Islet of Langerhans (tissue), 1 donor: ENCODE measurements around the gene EPN3.

Experiments used
- FAIRE-seq: peaks from one replicate; lab custom pipeline; 2011; peaks lifted over from hg19 to GRCh38; lab: Jason Lieb, UNC

EPN3 gene

GRCh38 chr17:50511058-50511457 lies 21.5 kb upstream of the EPN3 start:
- FAIRE-seq = no peak

- FAIRE-seq = no peak
Observed at GRCh38 chr17:50513495-50513894, 19.0 kb upstream of the EPN3 start.

DNA sequence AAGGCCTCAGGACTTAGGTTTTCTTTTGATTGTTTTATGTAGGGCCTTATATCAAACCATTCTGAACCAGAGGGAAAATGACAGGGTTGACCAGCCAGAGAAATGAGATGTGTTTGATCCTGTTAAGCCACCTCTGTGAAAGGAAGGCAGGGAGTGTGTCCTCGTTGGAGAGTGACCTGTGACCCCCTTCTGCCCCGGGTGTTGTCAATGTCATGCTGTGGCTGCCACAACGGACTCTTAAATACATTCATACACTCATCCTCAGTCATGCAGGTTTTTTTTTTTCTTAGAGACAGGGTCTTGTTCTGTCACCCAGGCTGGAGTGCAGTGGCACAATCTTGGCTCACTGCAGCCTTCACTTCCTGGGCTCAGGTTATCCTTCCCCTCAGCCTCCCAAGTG lies 18.1 kb upstream of the EPN3 start:
- no peak for FAIRE-seq

GRCh38 chr17:50514936-50515702 lies 17.4 kb upstream of the EPN3 start:
- FAIRE-seq = no peak

- no peak for FAIRE-seq
Observed at GRCh38 chr17:50517011-50517410, 15.5 kb upstream of the EPN3 start.

- no peak for FAIRE-seq
Observed at GRCh38 chr17:50517504-50518383, 14.8 kb upstream of the EPN3 start.

DNA sequence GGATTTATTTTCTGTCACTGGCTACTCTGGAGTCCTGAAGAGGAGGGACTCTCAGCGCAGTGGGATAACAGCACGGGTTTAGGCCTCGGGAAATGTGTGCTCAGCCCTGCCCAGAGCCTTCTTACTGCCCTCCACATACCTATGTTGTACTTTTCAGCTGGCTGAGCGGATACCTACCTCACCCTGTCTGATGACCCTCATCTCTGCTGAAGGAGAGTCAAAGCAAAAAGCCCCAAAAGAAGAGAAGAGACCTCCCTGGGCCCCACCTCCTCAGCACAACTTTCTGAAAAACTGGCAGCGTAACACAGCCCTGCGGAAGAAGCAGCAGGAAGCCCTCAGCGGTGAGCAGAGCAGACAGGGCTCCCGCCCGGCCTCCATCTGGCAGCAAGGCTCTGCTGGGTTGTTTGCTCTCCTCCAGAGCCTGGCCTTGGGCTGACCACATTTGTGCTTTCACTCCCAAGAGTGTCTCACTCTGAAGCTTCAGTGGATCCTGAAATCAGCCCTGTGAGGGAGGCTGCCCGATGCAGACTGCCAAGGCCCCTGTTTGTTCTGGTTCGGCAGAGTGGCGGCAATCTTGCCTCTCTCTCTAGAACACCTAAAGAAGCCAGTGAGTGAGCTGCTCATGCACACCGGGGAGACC lies 14.0 kb upstream of the EPN3 start:
- no peak for FAIRE-seq

GRCh38 chr17:50519141-50519834 lies 13.2 kb upstream of the EPN3 start:
- no peak for FAIRE-seq

- no peak for FAIRE-seq
Observed at GRCh38 chr17:50520483-50520882, 12.1 kb upstream of the EPN3 start.

DNA sequence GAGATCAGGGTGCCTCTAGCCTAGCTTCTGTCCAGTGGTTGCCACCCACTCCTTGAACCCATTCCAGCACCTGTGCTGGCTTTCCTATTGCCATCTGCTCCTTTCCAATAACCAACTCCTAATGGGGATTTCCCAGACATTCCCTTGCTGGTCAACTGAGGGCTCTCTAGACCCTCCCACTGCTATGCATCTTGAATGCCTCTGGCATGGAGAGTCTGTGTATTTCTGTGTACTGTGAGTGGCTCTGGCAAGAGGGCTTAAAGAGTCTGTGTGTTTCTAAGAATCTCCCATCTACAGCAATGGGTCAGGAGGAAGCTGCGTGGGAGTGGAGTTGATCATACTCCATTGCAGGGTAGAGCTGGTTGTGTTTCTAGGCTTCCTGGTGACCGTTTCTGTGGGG lies 11.0 kb upstream of the EPN3 start:
- no peak for FAIRE-seq

- FAIRE-seq = no peak
Observed at GRCh38 chr17:50522766-50523165, 9.8 kb upstream of the EPN3 start.

GRCh38 chr17:50523208-50523607 lies 9.3 kb upstream of the EPN3 start:
- FAIRE-seq = no peak

GRCh38 chr17:50524838-50525237 lies 7.7 kb upstream of the EPN3 start:
- no peak for FAIRE-seq

DNA sequence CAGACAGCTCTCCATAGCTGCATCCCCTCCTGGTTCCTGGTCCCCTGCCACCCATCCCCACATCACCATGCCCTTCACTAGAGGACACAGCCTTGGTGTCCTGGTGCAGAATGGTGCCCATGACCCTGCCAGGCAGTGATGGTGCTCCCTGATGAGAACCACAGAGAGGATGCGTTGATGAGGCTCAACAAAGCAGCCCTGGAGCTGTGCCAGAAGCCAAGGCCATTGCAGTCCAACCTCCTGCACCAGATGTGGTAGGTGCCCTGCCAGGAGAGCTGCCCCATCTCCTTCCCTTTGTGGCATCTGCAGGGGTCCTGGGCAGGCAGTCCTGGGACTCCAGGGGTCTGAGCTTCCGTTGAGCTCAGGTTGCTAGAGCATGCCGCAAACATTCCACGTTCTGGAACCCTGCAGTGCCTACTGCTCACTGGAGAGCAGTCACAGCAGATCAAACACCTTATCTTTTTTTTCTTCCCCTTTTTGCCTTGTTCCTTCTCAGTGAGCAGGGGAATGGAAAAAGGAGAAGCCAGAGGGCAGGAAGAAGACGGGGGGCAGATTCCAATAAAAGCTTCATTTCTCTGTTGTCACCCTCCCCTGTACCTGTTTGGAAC lies 5.3 kb upstream of the EPN3 start:
- no peak for FAIRE-seq

GRCh38 chr17:50527949-50528474 lies 4.5 kb upstream of the EPN3 start:
- FAIRE-seq = no peak

GRCh38 chr17:50529849-50530248 lies 2.7 kb upstream of the EPN3 start:
- FAIRE-seq = no peak

DNA sequence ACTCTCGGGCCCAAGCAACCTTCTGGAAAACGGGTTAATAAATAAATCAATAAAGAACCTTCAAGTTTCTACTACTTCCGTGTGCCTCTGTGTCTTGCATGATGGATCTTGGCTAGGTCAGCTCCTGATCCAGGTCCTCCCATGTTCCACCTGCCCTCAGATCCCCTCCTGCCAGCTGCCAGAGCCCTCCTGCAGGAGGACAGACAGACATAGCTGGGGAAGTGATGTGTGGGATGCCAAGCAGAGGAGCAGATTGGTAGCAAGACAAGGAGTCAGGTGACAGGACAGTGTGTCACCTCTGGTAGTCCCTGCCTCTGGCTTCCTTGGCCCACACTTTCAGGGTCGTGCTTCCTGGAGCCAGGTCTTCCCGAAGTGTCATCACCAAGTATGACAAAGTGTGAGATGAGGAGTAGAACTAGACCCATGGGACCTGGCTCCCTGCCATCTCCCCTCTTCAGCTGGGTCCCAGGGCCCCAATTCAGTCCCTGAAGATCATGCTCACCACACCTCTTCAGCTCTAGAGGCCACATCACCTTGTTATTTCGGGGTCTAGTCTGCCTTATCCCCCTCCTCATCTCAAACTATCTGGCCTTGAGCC lies 1.0 kb upstream of the EPN3 start:
- no peak for FAIRE-seq

DNA sequence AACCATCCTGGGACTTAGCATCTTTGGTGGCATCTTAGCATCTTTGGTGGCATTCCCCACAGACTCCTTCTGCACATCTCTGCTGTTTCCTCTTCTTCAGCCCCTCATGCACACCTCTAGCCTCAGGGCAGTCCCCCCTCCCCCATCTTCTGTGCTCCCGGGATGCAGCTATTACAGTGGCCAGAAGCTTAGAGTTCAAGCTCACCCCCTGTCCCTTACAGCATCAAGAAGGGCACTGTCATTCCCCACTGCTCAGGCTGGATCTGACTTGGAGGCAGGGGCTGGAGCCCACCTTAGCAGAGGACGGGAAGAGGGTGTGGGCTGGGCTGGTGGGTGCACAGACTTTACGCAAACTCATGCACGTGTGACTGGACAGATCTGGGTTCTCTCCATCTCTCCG lies 650 bp downstream of the EPN3 start:
- FAIRE-seq = no peak

DNA sequence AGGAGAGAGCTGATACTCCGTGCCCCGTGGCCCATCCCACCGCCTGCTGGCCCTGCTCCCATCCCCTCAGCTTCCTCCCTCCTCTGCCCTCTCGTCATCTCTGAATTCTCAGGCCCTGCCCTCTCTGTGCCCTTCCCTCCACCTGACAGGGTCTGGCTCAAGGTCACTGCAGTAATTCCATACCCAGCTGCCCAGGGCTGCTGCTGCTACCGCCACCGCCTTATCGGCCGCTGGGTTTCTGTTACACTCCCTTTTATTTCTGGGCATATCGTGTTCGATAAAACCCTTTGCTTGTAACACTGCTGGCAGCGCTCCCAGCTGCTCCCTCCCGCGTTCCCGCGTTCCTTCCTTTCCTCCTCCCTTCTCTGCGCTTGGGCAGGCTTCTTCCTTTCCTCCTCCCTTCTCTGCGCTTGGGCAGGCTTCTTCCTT lies 1.2 kb downstream of the EPN3 start:
- FAIRE-seq = no peak

- FAIRE-seq = no peak
Observed at GRCh38 chr17:50534222-50534978, 1.9 kb downstream of the EPN3 start.

DNA sequence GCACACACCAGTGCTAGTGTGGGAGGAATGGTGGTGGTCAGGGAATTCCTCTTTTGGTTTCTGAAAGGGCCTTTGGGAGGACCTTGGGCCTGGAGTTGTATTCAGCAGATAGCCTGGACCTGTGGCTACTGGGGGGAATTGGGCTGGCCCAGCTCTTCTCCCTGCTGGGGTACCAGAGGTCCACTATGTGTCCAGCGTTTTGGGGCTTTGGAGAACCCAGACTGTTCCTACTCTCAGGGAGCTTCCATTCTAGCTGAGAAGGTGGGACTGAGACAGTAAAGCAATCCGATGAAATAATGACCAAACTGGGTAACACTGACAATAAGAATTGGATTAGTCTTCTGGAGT lies 2.4 kb downstream of the EPN3 start:
- no peak for FAIRE-seq
